ENCODE data around the gene SMYD3. TPM values are rescaled to one million over a fixed set of nuclear protein-coding genes. Genes with fewer than 3 reads are reported as not detected.

The SMYD3 gene
- total RNA-seq, 1 donor from 2014 or later = 35.4 TPM

DNA sequence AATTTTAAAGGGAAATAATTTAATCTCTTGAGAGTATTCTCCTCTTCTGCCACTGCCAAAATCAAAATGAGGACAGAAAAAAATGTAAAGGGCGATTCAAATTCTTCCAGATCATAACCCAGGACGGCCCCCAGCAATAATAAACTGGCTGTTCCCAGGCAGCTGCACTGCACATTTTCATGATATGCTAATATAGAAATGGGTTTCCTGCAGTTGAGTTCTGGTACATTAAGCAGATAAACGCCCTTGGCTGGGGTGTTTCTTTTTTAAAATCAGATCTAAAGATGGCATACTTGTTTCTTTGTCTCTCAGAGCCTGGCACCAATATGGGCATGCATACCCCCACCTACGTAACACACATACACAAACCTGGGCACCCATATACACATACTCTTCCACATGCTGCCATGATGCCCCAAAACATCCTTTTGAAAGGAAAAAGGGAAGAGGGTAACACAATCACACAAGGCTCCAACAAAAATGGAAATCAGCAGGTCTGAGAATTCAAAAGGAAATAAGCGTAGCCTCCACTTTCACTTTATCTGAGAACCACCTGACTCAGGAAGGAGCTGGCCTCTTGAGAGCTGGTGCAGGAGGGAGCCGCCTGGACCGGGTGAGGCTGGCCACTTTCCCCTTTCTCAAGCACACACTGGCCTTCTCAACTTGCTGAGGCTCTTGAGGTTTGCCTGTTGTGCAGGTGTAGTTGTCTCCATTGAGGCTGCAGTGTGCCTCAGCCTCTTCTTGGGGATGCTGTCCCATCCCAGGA lies 698.9 kb downstream of the SMYD3 start:
- DNase-seq (ENCODE audit: low spot score) = no peak
- Mint-ChIP-seq H3K9me3 (ENCODE audit: unreplicated experiment) (no peaks in the 10 kb centered on the region), H3K4me1 (ENCODE audit: unreplicated experiment) (peaks cover 11% of the 10 kb centered on the region), H3K27me3 (ENCODE audit: unreplicated experiment) (peaks cover 6% of the 10 kb centered on the region), H3K4me3 (ENCODE audit: unreplicated experiment) (no peak overlapping the region), H3K36me3 (ENCODE audit: low read depth, unreplicated experiment) (no peaks in the 10 kb centered on the region), H3K27ac (ENCODE audit: unreplicated experiment) (no peak overlapping the region)
- TF ChIP-seq, protein P1, sequence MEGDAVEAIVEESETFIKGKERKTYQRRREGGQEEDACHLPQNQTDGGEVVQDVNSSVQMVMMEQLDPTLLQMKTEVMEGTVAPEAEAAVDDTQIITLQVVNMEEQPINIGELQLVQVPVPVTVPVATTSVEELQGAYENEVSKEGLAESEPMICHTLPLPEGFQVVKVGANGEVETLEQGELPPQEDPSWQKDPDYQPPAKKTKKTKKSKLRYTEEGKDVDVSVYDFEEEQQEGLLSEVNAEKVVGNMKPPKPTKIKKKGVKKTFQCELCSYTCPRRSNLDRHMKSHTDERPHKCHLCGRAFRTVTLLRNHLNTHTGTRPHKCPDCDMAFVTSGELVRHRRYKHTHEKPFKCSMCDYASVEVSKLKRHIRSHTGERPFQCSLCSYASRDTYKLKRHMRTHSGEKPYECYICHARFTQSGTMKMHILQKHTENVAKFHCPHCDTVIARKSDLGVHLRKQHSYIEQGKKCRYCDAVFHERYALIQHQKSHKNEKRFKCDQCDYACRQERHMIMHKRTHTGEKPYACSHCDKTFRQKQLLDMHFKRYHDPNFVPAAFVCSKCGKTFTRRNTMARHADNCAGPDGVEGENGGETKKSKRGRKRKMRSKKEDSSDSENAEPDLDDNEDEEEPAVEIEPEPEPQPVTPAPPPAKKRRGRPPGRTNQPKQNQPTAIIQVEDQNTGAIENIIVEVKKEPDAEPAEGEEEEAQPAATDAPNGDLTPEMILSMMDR (IDR thresholded peaks at IDR 0.05; ENCODE audit: unreplicated experiment) = no peak

GRCh38 chr1:245807306-245807705 lies 699.8 kb downstream of the SMYD3 start:
- Mint-ChIP-seq H3K4me3 (ENCODE audit: unreplicated experiment) (no peak overlapping the region), H3K27ac (ENCODE audit: unreplicated experiment) (no peak overlapping the region), H3K36me3 (ENCODE audit: low read depth, unreplicated experiment) (no peaks in the 10 kb centered on the region), H3K4me1 (ENCODE audit: unreplicated experiment) (peaks cover 11% of the 10 kb centered on the region), H3K9me3 (ENCODE audit: unreplicated experiment) (no peaks in the 10 kb centered on the region), H3K27me3 (ENCODE audit: unreplicated experiment) (peaks cover 6% of the 10 kb centered on the region)
- TF ChIP-seq, protein P1 (IDR thresholded peaks at IDR 0.05; ENCODE audit: unreplicated experiment) = no peak
- no peak for DNase-seq (ENCODE audit: low spot score)

- TF ChIP-seq, protein P1 (IDR thresholded peaks at IDR 0.05; ENCODE audit: unreplicated experiment) = no peak
- H3K4me3 Mint-ChIP-seq (ENCODE audit: unreplicated experiment) = no peak overlapping the region
- H3K9me3 Mint-ChIP-seq (ENCODE audit: unreplicated experiment) = no peaks in the 10 kb centered on the region
- H3K4me1 Mint-ChIP-seq (ENCODE audit: unreplicated experiment) = peaks cover 11% of the 10 kb centered on the region
- no peak overlapping the region for H3K27ac Mint-ChIP-seq (ENCODE audit: unreplicated experiment)
- H3K36me3 Mint-ChIP-seq (ENCODE audit: low read depth, unreplicated experiment) = no peaks in the 10 kb centered on the region
- H3K27me3 Mint-ChIP-seq (ENCODE audit: unreplicated experiment) = peaks cover 6% of the 10 kb centered on the region
- no peak for DNase-seq (ENCODE audit: low spot score)
Measured at GRCh38 chr1:245805532-245805931, 701.5 kb downstream of the SMYD3 start.

- Mint-ChIP-seq H3K4me1 (ENCODE audit: unreplicated experiment) (peaks cover 10% of the 10 kb centered on the region), H3K27me3 (ENCODE audit: unreplicated experiment) (peaks cover 3% of the 10 kb centered on the region), H3K9me3 (ENCODE audit: unreplicated experiment) (no peaks in the 10 kb centered on the region), H3K4me3 (ENCODE audit: unreplicated experiment) (no peak overlapping the region), H3K27ac (ENCODE audit: unreplicated experiment) (no peak overlapping the region), H3K36me3 (ENCODE audit: low read depth, unreplicated experiment) (no peaks in the 10 kb centered on the region)
- TF ChIP-seq, protein P1 (IDR thresholded peaks at IDR 0.05; ENCODE audit: unreplicated experiment) = no peak
- DNase-seq (ENCODE audit: low spot score) = no peak
Measured at GRCh38 chr1:245804696-245805095, 702.4 kb downstream of the SMYD3 start.

GRCh38 chr1:245803666-245804037 lies 703.4 kb downstream of the SMYD3 start:
- H3K4me3 Mint-ChIP-seq (ENCODE audit: unreplicated experiment) = no peak overlapping the region
- TF ChIP-seq, protein P1 (IDR thresholded peaks at IDR 0.05; ENCODE audit: unreplicated experiment) = no peak
- peaks cover 3% of the 10 kb centered on the region for H3K4me1 Mint-ChIP-seq (ENCODE audit: unreplicated experiment)
- H3K27me3 Mint-ChIP-seq (ENCODE audit: unreplicated experiment) = peaks cover 5% of the 10 kb centered on the region
- H3K36me3 Mint-ChIP-seq (ENCODE audit: low read depth, unreplicated experiment) = no peaks in the 10 kb centered on the region
- H3K9me3 Mint-ChIP-seq (ENCODE audit: unreplicated experiment) = no peaks in the 10 kb centered on the region
- DNase-seq (ENCODE audit: low spot score) = no peak
- H3K27ac Mint-ChIP-seq (ENCODE audit: unreplicated experiment) = no peak overlapping the region

All from endothelial cell (in vitro differentiated cells).